EH (cell line): Measurements from ENCODE around the gene CCDC28B.
A peak's percentile ranks its signal among the peaks of the same experiment; 100 is the strongest.
"Not testable (repeated sequence)": the region's sequence is repeated elsewhere in the genome, so short reads cannot be mapped to it uniquely, and the experiment has no call there.

ENCODE experiments used
- DNase-seq: peaks from one replicate; pipeline ENCODE4 v3.0.0-alpha.2; 2015; ENCODE audit warnings: low read depth

CCDC28B gene

DNA sequence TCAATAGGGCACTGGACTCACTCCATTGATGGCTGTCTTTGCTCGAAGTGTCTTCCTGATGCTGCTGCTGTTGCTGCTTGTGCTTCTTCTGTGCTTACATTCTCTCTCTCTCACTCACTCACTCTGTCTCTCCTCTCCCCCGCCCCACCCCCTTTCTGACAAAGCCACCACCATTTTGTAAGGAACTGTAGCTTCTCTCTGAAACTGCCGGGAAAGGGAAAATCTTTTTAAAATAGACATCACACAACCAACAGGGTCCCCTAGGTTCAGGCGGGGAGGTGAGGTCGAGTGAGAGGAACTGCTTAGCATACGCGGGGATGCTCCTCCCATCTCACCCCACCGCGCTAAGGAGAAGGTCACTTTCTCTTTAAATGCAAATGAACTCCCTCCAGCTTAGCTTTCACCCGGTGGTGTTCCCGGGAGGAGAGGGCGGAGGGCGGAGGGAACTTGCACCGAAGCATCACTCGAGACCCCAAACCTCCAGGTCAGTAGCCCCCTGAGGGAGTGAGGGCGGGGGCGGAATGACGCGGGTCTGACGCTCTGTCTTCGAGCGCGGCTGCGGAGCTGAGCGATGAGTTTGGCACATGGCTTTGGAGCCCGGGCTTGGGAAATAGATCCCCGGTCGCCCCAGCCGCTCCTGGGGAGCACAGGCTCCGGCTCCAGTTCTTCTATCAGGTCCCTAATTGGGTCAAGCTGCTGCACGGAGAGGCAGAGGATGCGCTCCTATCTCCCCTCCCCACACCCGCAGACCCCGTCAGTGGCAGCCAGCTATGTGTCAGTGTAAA lies at the start of gene CCDC28B:
TSS of gene CCDC28B (plus strand) at position 370 of the 785 bp plus-strand sequence. CDS start 1,341 bp downstream, outside the sequence.
- peak; percentile 82 for DNase-seq

- peak; percentile 70 for DNase-seq
These were observed 49.5 kb upstream of the CCDC28B start for GRCh38 chr1:32150847-32151246.

GRCh38 chr1:32151319-32151787 lies 49.0 kb upstream of the CCDC28B start:
- DNase-seq, result peak; percentile 84

DNA sequence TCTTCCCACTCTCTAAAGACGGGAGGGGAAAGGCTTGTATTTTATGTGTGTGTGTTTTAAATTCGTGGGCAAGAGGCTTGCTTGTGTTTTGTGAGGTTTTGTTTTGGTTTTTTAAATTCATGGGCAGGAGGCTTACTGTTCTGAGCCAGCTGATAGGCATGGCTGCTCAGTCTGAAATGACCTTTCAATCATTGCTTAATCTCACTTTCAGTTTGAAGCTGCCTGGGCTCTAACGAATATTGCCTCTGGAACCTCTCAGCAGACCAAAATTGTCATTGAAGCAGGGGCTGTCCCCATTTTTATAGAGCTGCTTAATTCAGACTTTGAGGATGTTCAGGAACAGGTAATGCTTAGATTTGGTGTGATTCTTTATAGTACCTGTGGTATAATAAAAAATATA lies 41.2 kb upstream of the CCDC28B start:
- no peak for DNase-seq

GRCh38 chr1:32163405-32163804 lies 37.0 kb upstream of the CCDC28B start:
- DNase-seq, result no peak

GRCh38 chr1:32165633-32166032 lies 34.8 kb upstream of the CCDC28B start:
- not testable (repeated sequence) for DNase-seq

GRCh38 chr1:32170991-32171390 lies 29.4 kb upstream of the CCDC28B start:
- DNase-seq, result no peak

DNA sequence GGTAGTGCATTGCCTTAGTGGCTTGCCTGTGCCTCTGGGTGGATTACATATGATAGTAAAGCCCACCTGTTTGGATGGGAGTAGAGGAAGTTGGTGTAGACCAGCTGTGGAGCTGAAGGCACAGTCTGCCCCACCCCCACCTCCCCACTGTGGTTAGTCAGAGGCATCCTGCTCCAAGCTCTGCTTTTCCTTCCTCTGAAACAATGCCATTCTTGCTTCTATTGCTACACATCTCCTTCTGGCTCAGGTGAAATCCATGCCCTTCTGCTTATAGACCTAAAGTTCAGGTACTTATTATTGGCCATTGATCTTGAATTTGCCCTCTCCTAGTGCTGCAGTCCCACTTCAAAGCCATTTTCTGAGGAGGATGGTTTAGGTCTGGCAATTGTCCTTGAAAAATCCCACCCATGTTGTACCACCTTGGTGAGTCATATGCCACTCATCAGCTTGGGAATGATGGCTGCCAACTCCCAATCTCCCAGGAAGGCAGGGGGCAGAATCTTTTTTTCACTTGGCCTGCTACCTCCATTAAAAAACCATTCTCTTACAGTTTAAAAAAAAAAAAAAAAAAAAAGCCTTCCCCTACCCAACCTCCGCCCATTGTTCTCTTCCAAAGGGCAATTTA lies 27.7 kb upstream of the CCDC28B start:
- DNase-seq, result peak; percentile 40

DNA sequence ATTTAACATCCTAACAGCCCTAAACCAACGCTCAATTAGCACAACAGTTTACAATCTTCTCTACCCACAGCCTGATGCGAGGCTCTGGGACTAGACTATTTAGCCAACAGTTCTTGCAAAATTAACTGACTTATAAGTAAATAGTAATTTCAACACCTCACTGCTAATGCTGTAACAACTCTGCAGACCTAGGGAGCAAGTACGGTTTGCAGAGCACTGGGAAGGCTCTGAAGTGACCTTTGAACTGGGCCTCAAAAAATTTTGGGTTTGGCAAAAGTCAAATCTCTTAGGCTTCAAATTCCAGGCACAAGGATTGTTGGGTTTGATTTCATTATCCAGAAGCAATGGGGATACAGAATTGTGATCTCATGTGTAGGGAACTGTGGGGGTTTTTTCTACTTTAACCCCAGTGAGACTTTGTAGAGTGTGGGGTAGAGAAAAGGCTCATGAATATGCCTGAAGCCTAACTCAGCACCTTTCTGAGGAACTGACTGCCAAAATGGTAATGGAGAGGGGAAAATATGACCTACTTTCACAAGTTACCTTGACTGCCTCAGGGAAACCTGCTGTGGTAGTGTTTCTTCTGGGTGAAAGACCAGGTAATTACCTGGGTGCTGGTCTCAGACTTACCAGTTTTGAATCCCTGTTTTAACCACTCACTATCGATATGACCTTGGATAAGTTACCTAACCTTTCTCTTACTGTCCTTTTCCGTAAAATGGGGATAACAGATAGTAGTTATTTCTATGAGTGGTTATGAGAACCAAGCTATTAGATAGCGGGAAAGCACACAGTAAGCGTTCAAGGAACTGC lies 21.8 kb upstream of the CCDC28B start:
- no peak for DNase-seq

DNA sequence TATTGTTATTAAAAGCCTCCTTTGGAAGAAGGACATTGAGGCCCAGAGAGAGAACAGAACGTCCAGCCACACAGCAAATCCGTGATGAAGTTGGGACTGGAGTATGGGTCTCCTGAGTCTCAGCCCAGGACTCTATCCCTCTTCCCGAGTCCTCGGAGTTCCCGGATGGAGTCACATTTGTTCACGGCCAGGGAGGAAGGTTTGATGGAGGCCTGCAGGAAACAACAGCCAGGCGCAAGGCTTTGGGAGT lies 21.3 kb upstream of the CCDC28B start:
- no peak for DNase-seq

- DNase-seq, result peak; percentile 93
These were observed 20.8 kb upstream of the CCDC28B start, which contains the start of gene TXLNA for GRCh38 chr1:32179443-32180185. TXLNA (plus strand) TSS chr1:32179675; CDS start chr1:32180346, 671 bp downstream.

- DNase-seq, result peak; percentile 79
These were observed 20.0 kb upstream of the CCDC28B start for GRCh38 chr1:32180186-32181060.

DNA sequence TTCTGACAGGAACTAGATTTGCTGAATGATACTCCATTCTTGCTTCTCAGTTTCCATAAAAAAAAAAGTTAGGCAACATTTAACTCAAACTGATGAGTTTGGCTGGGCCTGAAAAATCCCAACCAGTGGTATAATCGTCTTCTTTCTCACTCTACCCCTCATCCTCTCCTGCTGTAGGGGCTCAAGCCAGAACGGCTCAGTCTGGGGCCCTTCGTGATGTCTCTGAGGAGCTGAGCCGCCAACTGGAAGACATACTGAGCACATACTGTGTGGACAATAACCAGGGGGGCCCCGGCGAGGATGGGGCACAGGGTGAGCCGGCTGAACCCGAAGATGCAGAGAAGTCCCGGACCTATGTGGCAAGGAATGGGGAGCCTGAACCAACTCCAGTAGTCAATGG lies 19.3 kb upstream of the CCDC28B start:
- DNase-seq, result no peak

GRCh38 chr1:32181563-32181962 lies 18.8 kb upstream of the CCDC28B start:
- no peak for DNase-seq

DNA sequence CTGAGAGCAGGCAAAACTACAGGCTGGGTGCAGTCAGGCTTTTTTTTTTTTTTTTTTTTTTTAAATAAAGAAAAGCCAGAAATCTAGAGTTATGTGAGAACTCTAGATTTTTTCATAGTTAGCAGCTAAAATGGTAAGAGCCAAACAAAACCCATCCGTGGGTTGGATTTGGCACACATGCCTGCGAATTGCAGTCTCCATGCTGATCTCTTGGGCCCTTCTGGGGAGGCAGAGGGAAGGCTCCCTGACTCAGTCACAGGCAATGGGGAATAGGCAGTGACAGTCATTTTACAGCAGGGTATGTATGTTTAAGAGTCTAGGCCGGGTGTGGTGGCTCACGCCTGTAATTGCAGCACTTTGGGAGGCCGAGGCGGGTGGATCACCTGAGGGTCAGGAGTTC lies 18.3 kb upstream of the CCDC28B start:
- DNase-seq, result no peak

DNA sequence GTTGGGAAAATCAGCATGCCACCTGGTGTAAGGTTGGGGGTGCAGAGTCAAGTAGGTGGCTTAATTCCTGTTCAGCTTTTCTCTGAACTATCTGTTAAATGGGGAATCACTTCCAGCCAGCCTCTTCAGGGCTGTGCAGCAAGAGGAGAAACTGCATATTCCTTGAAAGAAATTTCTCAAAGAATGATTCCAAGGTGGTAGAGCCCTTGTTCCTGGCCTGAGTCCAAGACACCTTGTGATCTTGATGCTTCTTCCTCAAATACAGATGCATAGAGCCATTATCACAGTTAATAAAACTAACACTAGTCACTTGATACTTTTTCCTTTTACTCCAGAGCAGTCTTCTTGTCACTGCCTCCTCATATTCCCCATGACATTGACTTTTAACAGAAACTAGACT lies 15.7 kb upstream of the CCDC28B start:
- no peak for DNase-seq

- no peak for DNase-seq
These were observed 14.3 kb upstream of the CCDC28B start for GRCh38 chr1:32186077-32186476.

DNA sequence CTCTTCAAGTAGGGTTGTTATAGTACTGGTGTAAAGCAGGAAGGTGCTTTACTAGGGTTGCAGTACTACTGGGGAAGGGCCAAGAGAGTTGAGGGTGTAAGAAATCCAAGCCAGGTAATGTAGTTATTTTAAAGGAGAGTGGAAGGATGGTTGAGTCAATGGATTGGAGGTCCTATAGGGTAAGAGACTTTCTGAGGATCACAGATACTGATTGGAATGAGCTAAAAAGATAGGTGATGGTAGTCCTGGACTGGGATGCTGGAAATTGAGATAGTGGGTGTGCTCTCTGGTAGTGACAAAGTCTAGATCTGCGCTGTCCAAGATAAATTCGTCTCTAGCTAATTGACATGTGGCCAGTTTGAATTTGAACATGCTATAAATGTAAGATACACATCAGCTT lies 13.9 kb upstream of the CCDC28B start:
- DNase-seq, result no peak

DNA sequence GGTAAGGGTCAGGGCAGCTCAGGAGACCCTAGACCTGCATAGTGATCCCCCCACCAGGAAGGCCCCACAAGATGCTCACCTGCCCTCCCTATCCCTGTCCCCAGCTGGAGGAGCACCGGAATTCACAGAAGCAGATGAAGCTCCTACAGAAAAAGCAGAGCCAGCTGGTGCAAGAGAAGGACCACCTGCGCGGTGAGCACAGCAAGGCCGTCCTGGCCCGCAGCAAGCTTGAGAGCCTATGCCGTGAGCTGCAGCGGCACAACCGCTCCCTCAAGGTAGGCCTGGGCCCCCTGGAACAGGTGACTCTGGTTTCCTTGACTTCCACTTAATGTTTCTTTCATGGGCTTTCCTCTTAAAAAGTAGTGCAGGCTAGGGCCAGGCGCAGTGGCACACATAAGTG lies 12.5 kb upstream of the CCDC28B start:
- no peak for DNase-seq

DNA sequence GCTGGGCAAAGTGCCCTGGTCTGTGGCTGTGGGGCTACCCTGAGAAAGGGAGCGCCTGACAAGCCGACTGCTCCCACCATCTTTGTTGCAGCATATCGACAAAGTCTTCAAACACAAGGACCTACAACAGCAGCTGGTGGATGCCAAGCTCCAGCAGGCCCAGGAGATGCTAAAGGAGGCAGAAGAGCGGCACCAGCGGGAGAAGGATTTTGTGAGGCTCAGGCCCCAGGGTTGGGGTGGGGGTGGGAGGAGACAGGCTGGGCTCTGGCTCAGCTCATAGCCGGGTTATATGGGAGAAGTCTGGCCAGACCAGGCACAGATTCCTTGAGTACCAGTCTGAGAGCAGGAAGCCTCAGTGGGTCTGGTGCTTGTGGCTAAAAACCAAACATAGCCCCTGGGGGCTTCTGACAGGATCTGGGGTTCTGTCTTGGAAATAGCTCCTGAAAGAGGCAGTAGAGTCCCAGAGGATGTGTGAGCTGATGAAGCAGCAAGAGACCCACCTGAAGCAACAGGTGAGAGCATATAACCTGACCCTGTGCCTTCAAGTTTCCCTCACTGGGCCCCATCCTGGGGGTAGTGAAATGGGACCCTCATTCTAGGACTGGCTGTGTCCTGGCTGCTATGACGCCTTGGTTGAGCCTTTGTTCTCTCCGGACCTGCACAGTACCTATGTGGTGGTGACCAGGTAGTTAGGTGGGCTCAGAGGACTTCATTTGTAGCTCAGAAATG lies 8.0 kb upstream of the CCDC28B start:
- DNase-seq, result no peak
